ENCODE results near the gene CYP2A7. TPM values are rescaled to one million over a fixed set of nuclear protein-coding genes. Genes with fewer than 3 reads are reported as not detected.
"Not testable (repeated sequence)": the region's sequence is repeated elsewhere in the genome, so short reads cannot be mapped to it uniquely, and the experiment has no call there.

Gene CYP2A7
- total and polyA plus RNA-seq, 9 of the 15 experiments (the other 6 are each of a cell fraction or from before 2014, with no cell fraction given): 0.22 TPM; not detected in 8

- intact Hi-C loops (cut with micrococcal nuclease) (no loop called here), in situ Hi-C loops (cut with MboI) (no loop called here)
- H3K4me1 ChIP-seq (replicated peaks in 1 of 2; ENCODE audit: control insufficient read depth in 2 of 2, insufficient read depth in 2 of 2, low read length in 2 of 2): peaks cover 0 to 30% of the 10 kb centered on the region in 2 experiments; a peak in 3 of 5 replicates
- no peak overlapping the region for H2AFZ ChIP-seq (ENCODE audit: low read depth, low read length)
- H3K9ac ChIP-seq (ENCODE audit: insufficient read depth in 1 of 2, low read depth in 2 of 2, low read length in 2 of 2): no peak overlapping the region
- H3K9me1 ChIP-seq (ENCODE audit: control insufficient read depth, insufficient read depth, low read length): no peaks in the 10 kb centered on the region
- TF ChIP-seq, protein P1, sequence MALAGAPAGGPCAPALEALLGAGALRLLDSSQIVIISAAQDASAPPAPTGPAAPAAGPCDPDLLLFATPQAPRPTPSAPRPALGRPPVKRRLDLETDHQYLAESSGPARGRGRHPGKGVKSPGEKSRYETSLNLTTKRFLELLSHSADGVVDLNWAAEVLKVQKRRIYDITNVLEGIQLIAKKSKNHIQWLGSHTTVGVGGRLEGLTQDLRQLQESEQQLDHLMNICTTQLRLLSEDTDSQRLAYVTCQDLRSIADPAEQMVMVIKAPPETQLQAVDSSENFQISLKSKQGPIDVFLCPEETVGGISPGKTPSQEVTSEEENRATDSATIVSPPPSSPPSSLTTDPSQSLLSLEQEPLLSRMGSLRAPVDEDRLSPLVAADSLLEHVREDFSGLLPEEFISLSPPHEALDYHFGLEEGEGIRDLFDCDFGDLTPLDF (CRISPR knock-in tag; IDR thresholded peaks at IDR 0.05): no peak
- peaks cover 10% of the 10 kb centered on the region; the same call in 1 of the 2 replicates for H3K9me3 ChIP-seq (replicated peaks; ENCODE audit: control insufficient read depth, insufficient read depth, low read depth, low read length)
- DNase-seq (ENCODE audit: extremely low read depth in 1 of 4, low spot score in 3 of 4) (no peak), ATAC-seq (no peak), FAIRE-seq (no peak)
- H4K20me1 ChIP-seq (replicated peaks; ENCODE audit: control insufficient read depth, insufficient read depth, low read length): no peaks in the 10 kb centered on the region
- H3K4me3 ChIP-seq: no peak overlapping the region
- H3K27ac ChIP-seq (ENCODE audit: extremely low read depth, low read depth, low read length): no peak overlapping the region
- ChIA-PET CTCF (ENCODE audit: low intra/inter-chr PET ratio) (no interaction called here), POLR2A (interaction anchor here (0.6 kb wide), 3 partner anchors 42 to 677 kb away, joined by 3 read pairs; partner anchors contain the start of gene CYP2A7)
- H3K27me3 ChIP-seq (ENCODE audit: control insufficient read depth in 2 of 2, insufficient read depth in 2 of 2, low read length in 2 of 2): no peaks in the 10 kb centered on the region
- no peaks in the 10 kb centered on the region for H3K36me3 ChIP-seq (ENCODE audit: control insufficient read depth, insufficient read depth, low read length)
- no peaks in the 10 kb centered on the region for H3K79me2 ChIP-seq (ENCODE audit: control insufficient read depth, insufficient read depth, low read length)
- no TSS peak for BruUV-seq (replicated peaks)
- H3K4me2 ChIP-seq (ENCODE audit: insufficient read depth, low read length): no peak overlapping the region
- 47% methylated on average over 7 of the region's 7 CpGs for WGBS (ENCODE audit: insufficient coverage, low coverage, missing lambda C conversion rate)
Observed at GRCh38 chr19:40923934-40924391, 41.9 kb upstream of the CYP2A7 start.

DNA sequence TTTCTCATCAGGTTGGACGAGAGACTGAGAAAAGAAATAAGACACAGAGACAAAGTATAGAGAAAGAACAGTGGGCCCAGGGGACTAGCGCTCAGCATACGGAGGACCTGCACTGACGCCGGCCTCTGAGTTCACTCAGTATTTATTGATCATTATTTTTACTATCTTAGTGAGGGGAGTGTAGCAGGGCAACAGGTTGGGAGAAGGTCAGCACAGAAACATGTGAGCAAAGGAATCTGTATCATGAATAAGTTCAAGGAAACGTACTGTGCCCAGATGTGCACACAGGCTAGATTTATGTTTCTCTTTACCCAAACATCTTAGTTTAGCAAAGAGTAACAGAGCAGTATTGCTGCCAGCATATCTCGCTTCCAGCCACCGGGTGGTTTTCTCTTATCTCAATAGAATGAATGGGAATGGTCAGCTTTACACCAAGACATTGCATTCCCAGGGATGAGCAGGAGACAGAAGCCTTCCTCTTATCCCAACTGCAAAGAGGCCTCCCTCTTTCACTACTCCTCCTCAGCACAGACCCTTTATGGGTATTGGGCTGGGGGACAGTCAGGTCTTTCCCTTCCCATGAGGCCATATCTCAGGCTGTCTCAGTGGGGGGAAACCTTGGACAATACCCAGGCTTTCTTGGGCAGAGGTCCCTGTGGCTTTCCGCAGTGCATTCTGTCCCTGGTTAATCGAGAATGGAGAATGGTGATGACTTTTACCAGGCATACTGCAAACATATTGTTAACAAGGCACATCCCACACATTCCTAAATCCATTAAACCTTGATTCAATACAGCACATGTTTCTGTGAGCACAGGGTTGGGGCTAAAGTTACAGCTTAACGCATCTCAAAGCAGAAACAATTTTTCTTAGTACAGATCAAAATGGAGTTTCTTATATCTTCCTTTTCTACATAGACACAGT lies 40.5 kb upstream of the CYP2A7 start:
- H2AFZ ChIP-seq (ENCODE audit: low read depth, low read length); H3K36me3 ChIP-seq (ENCODE audit: control insufficient read depth, insufficient read depth, low read length); in situ Hi-C loops (cut with MboI); H3K9me1 ChIP-seq (ENCODE audit: control insufficient read depth, insufficient read depth, low read length); H3K9ac ChIP-seq (ENCODE audit: insufficient read depth in 1 of 2, low read depth in 2 of 2, low read length in 2 of 2); DNase-seq (ENCODE audit: extremely low read depth in 1 of 4, low spot score in 3 of 4); CTCF ChIA-PET (ENCODE audit: low intra/inter-chr PET ratio); POLR2A ChIA-PET; ATAC-seq; H4K20me1 ChIP-seq (replicated peaks; ENCODE audit: control insufficient read depth, insufficient read depth, low read length); intact Hi-C loops (cut with micrococcal nuclease); H3K27ac ChIP-seq (ENCODE audit: extremely low read depth, low read depth, low read length); BruUV-seq (replicated peaks); H3K79me2 ChIP-seq (ENCODE audit: control insufficient read depth, insufficient read depth, low read length); H3K27me3 ChIP-seq (ENCODE audit: control insufficient read depth in 2 of 2, insufficient read depth in 2 of 2, low read length in 2 of 2); H3K4me3 ChIP-seq; H3K4me2 ChIP-seq (ENCODE audit: insufficient read depth, low read length): not testable (repeated sequence)
- WGBS (ENCODE audit: insufficient coverage, low coverage, missing lambda C conversion rate): 44% methylated on average over 11 of the region's 11 CpGs
- Histone ChIP-seq H3K9me3 (replicated peaks; ENCODE audit: control insufficient read depth, insufficient read depth, low read depth, low read length) (peaks cover 10% of the 10 kb centered on the region; the same call in 1 of the 2 replicates), H3K4me1 (replicated peaks in 1 of 2; ENCODE audit: control insufficient read depth in 2 of 2, insufficient read depth in 2 of 2, low read length in 2 of 2) (peaks cover 0 to 21% of the 10 kb centered on the region in 2 experiments; a peak in 3 of 5 replicates)
- TF ChIP-seq ZFX (CRISPR knock-in tag; IDR thresholded peaks at IDR 0.05): 0 out of 2 replicates have a peak, but pooled peaks have one; percentile 6
- peak; percentile 44 for FAIRE-seq
